Measurements from ENCODE around the gene FAP.

- TF ChIP-seq, protein P1, sequence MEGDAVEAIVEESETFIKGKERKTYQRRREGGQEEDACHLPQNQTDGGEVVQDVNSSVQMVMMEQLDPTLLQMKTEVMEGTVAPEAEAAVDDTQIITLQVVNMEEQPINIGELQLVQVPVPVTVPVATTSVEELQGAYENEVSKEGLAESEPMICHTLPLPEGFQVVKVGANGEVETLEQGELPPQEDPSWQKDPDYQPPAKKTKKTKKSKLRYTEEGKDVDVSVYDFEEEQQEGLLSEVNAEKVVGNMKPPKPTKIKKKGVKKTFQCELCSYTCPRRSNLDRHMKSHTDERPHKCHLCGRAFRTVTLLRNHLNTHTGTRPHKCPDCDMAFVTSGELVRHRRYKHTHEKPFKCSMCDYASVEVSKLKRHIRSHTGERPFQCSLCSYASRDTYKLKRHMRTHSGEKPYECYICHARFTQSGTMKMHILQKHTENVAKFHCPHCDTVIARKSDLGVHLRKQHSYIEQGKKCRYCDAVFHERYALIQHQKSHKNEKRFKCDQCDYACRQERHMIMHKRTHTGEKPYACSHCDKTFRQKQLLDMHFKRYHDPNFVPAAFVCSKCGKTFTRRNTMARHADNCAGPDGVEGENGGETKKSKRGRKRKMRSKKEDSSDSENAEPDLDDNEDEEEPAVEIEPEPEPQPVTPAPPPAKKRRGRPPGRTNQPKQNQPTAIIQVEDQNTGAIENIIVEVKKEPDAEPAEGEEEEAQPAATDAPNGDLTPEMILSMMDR (conservative IDR thresholded peaks at IDR 0.05 in 1 of 2, IDR thresholded peaks at IDR 0.05 in 1 of 2; ENCODE audit: extremely low read depth in 1 of 2, insufficient read depth in 1 of 2, low read depth in 1 of 2, low read length in 2 of 2), result no peak
- TF ChIP-seq EZH2 (IDR thresholded peaks at IDR 0.05; ENCODE audit: borderline replicate concordance, low read length), result no peak
Observed at GRCh38 chr2:162138310-162138709, 104.9 kb downstream of the FAP start.
